KMS-11 (cell line): ENCODE measurements around the gene SHISA8.

ENCODE experiments used
- H2AFZ ChIP-seq: fragments of 200-600 bp; sonication (generic); 2 replicates; pipeline ENCODE4 v1.6.1; 2016; ENCODE audit warnings: antibody characterized with exemption, mixed run types, low read depth
- H3K27ac ChIP-seq: fragments of 200-600 bp; sonication (generic); 2 replicates; pipeline ENCODE4 v1.6.1; 2016; ENCODE audit warnings: mild to moderate bottlenecking, mixed run types
- H3K27me3 ChIP-seq: fragments of 200-600 bp; sonication (generic); 2 replicates; pipeline ENCODE4 v1.6.1; 2017; ENCODE audit warnings: mild to moderate bottlenecking, low read depth, mixed run types, moderate library complexity; ENCODE audit not compliant: insufficient read depth
- H3K36me3 ChIP-seq: fragments of 200-600 bp; sonication (generic); 2 replicates; pipeline ENCODE4 v1.6.1; 2017; ENCODE audit warnings: mild to moderate bottlenecking, mixed run types; ENCODE audit not compliant: insufficient read depth
- H3K4me1 ChIP-seq: fragments of 200-600 bp; sonication (generic); 2 replicates; pipeline ENCODE4 v1.6.1; 2016; ENCODE audit warnings: mild to moderate bottlenecking, low read depth, mixed run types; ENCODE audit not compliant: poor library complexity, severe bottlenecking
- H3K4me2 ChIP-seq: fragments of 200-600 bp; sonication (generic); 2 replicates; pipeline ENCODE4 v1.7.0; 2016; ENCODE audit warnings: mild to moderate bottlenecking, mixed run types
- H3K4me3 ChIP-seq: fragments of 200-600 bp; sonication (generic); IDR thresholded peaks from 2 replicates; pipeline ENCODE4 v1.6.1; 2017; ENCODE audit warnings: low read depth, low read length, mixed read lengths; ENCODE audit not compliant: insufficient read depth
- H3K79me2 ChIP-seq: fragments of 200-600 bp; sonication (generic); 2 replicates; pipeline ENCODE4 v1.6.1; 2016; ENCODE audit warnings: low read depth, mixed run types; ENCODE audit not compliant: insufficient read depth
- H3K9ac ChIP-seq: fragments of 200-600 bp; sonication (generic); 2 replicates; pipeline ENCODE4 v1.6.1; 2016; ENCODE audit warnings: mild to moderate bottlenecking, mixed run types
- H4K20me1 ChIP-seq: fragments of 200-600 bp; sonication (generic); 2 replicates; pipeline ENCODE4 v1.6.1; 2016; ENCODE audit warnings: mild to moderate bottlenecking, mixed run types; ENCODE audit not compliant: insufficient read depth
- CTCF ChIP-seq: fragments of 200-600 bp; sonication (generic); conservative IDR thresholded peaks from 2 replicates; pipeline ENCODE4 v1.6.1; 2017; ENCODE audit warnings: low read depth, mild to moderate bottlenecking, antibody characterized with exemption, low read length, moderate library complexity, mixed read lengths

The SHISA8 gene

GRCh38 chr22:41913040-41913719, 1.7 kb downstream of the SHISA8 start:
- Histone ChIP-seq H3K27me3 (peaks cover 30% of the 10 kb centered on the region), H3K4me1 (peaks cover 7% of the 10 kb centered on the region), H3K4me2 (no peak overlapping the region), H3K27ac (no peak overlapping the region), H3K36me3 (no peaks in the 10 kb centered on the region), H3K79me2 (no peaks in the 10 kb centered on the region), H4K20me1 (no peaks in the 10 kb centered on the region), H3K4me3 (no peak overlapping the region), H3K9ac (no peak overlapping the region), H2AFZ (no peak overlapping the region)
- no peak for TF ChIP-seq CTCF

GRCh38 chr22:41912338-41913039, 2.4 kb downstream of the SHISA8 start:
- Histone ChIP-seq H3K79me2 (no peaks in the 10 kb centered on the region), H4K20me1 (no peaks in the 10 kb centered on the region), H3K4me2 (no peak overlapping the region), H3K9ac (no peak overlapping the region), H3K4me1 (peaks cover 13% of the 10 kb centered on the region), H3K27me3 (peaks cover 30% of the 10 kb centered on the region), H3K27ac (no peak overlapping the region), H2AFZ (no peak overlapping the region), H3K4me3 (no peak overlapping the region), H3K36me3 (no peaks in the 10 kb centered on the region)
- TF ChIP-seq CTCF: no peak

- no peak for TF ChIP-seq CTCF
- Histone ChIP-seq H4K20me1 (no peaks in the 10 kb centered on the region), H3K4me3 (no peak overlapping the region), H3K4me1 (peaks cover 13% of the 10 kb centered on the region), H3K4me2 (no peak overlapping the region), H3K9ac (no peak overlapping the region), H3K36me3 (no peaks in the 10 kb centered on the region), H3K79me2 (no peaks in the 10 kb centered on the region), H3K27me3 (peaks cover 28% of the 10 kb centered on the region), H2AFZ (no peak overlapping the region), H3K27ac (no peak overlapping the region)
Measured at GRCh38 chr22:41911001-41911611, 3.8 kb downstream of the SHISA8 start.

- Histone ChIP-seq H3K4me2 (no peak overlapping the region), H4K20me1 (no peaks in the 10 kb centered on the region), H3K36me3 (no peaks in the 10 kb centered on the region), H3K4me3 (no peak overlapping the region), H3K79me2 (no peaks in the 10 kb centered on the region), H3K27me3 (peaks cover 20% of the 10 kb centered on the region), H2AFZ (no peak overlapping the region), H3K4me1 (peaks cover 13% of the 10 kb centered on the region), H3K9ac (no peak overlapping the region), H3K27ac (no peak overlapping the region)
- no peak for TF ChIP-seq CTCF
Measured at GRCh38 chr22:41910050-41911000, 4.5 kb downstream of the SHISA8 start.
